ENCODE results near the gene APP.

APP gene

DNA sequence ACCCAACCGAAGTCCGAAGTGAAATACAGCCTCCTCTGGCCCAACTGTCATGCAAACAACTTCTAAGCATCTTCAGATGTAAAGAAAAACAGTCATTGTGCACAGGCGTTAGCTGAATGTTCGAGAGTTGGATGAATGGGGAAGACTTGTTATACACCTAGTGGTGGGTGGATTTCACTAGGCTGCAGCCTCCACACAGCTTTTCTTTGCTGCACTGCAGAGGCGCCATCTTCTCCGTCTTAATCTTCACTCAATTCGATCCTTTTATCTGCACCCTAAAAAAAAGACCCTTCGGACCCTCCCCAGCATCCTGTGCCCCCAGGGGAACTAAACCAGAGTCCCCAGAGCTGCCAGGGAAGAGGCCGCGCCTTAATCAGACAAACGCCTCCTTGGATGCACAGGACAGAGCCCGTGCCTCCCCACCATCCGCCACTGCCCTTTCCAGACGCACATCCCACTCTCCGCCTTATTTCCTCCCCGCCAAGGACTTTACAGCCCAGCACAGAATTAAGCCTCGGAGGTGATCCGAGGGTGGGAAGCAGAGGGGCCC lies 1.4 kb downstream of the APP start:
- Histone ChIP-seq H3K9me3 (no peaks in the 10 kb centered on the region), H3K27me3 (no peaks in the 10 kb centered on the region), H3K36me3 (peaks cover 7% of the 10 kb centered on the region), H3K4me1 (peaks cover 6% of the 10 kb centered on the region), H3K4me3 (ENCODE audit: low read depth, low read length) (peak overlapping the region; percentile 94)
- TF ChIP-seq, protein P1, sequence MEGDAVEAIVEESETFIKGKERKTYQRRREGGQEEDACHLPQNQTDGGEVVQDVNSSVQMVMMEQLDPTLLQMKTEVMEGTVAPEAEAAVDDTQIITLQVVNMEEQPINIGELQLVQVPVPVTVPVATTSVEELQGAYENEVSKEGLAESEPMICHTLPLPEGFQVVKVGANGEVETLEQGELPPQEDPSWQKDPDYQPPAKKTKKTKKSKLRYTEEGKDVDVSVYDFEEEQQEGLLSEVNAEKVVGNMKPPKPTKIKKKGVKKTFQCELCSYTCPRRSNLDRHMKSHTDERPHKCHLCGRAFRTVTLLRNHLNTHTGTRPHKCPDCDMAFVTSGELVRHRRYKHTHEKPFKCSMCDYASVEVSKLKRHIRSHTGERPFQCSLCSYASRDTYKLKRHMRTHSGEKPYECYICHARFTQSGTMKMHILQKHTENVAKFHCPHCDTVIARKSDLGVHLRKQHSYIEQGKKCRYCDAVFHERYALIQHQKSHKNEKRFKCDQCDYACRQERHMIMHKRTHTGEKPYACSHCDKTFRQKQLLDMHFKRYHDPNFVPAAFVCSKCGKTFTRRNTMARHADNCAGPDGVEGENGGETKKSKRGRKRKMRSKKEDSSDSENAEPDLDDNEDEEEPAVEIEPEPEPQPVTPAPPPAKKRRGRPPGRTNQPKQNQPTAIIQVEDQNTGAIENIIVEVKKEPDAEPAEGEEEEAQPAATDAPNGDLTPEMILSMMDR (IDR thresholded peaks at IDR 0.05; ENCODE audit: low read depth, low read length), result peak; percentile 59
- DNase-seq, result peak; percentile 59

DNA sequence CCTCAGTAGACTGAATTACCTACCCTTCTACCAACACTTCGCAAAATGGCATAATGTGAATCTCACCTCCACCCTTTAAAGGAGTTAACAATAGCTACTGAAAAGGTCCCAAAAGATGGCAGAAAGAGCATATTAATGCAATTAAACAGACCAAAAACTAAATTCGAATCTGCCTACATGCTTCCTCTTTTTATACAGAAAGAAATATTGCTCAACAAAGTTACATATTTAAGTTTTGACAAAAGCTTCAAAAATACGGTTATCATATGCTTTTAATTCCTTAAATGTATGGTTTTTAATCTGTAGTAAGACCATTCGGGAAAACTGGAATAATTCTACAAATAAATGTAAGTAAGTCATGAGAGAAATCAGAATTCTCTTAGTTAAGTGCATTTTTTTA lies 2.2 kb downstream of the APP start:
- Histone ChIP-seq H3K27me3 (no peaks in the 10 kb centered on the region), H3K4me1 (peaks cover 9% of the 10 kb centered on the region), H3K4me3 (ENCODE audit: low read depth, low read length) (peak overlapping the region; percentile 94), H3K36me3 (peaks cover 7% of the 10 kb centered on the region), H3K9me3 (no peaks in the 10 kb centered on the region)
- DNase-seq, result no peak
- TF ChIP-seq, protein P1 (IDR thresholded peaks at IDR 0.05; ENCODE audit: low read depth, low read length), result no peak

DNA sequence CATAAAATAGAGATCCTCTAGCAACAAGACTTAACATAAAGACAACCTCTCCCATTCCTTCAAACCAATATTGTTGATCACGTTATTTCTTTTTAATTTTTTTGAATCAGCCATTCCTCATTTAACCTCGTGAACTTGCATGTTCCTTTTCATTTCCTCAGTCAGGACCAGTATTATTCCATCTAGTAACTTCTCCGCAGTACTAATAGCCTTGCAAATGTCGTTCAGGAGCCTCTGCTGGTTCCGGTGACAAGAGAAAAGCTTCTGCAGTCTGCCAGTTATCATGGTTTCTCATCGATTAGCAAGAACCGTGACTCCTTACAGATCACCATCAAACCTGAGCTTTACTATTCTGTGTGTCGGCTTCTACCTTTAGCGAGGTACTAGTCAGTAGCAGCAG lies 3.0 kb downstream of the APP start:
- no peaks in the 10 kb centered on the region for H3K27me3 ChIP-seq
- DNase-seq, result no peak
- peak overlapping the region; percentile 94 for H3K4me3 ChIP-seq (ENCODE audit: low read depth, low read length)
- no peaks in the 10 kb centered on the region for H3K9me3 ChIP-seq
- peaks cover 9% of the 10 kb centered on the region for H3K4me1 ChIP-seq
- TF ChIP-seq, protein P1 (IDR thresholded peaks at IDR 0.05; ENCODE audit: low read depth, low read length), result no peak
- peaks cover 7% of the 10 kb centered on the region for H3K36me3 ChIP-seq

DNA sequence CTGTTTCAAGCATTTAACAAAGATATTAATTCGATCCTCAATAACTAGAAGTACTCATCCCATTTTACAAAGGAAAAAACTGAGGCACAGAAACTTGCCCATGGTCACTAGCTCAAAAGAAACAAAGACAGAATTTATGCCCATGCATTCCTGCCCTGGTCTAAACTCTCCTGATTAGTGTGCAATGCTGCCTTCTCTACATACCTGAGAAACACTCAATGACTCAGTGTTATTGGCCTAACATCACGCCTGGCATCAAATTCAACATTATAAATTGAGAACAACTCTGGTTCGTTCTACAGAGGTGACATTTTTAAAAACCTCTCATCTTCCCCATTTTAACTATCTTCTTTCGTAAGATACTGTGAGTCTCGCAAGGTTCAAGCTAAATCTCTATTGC lies 5.2 kb downstream of the APP start:
- Histone ChIP-seq H3K36me3 (peaks cover 7% of the 10 kb centered on the region), H3K27me3 (no peaks in the 10 kb centered on the region), H3K4me1 (peaks cover 9% of the 10 kb centered on the region), H3K9me3 (no peaks in the 10 kb centered on the region), H3K4me3 (ENCODE audit: low read depth, low read length) (no peak overlapping the region)
- no peak for DNase-seq
- TF ChIP-seq, protein P1 (IDR thresholded peaks at IDR 0.05; ENCODE audit: low read depth, low read length), result no peak

DNA sequence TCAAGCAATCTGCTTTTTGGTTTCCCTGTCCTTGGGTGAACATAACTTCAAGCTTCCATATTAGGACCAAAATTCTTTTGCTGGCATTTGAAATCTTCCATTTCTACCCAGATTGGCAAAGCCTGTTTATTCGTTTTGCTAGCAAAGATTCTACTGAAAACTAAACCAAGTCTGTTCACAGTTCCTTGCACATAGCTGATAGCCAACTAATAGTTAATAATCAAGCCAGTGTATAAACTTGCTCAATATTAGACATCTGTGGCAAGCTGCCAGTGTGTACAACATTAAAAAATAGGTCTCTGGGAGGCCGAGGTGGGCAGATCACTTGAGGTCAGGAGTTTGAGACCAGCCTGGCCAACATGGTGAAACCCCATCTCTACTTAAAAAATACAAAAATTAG lies 6.3 kb downstream of the APP start:
- TF ChIP-seq, protein P1 (IDR thresholded peaks at IDR 0.05; ENCODE audit: low read depth, low read length), result no peak
- H3K4me1 ChIP-seq, result peaks cover 9% of the 10 kb centered on the region
- no peak for DNase-seq

DNA sequence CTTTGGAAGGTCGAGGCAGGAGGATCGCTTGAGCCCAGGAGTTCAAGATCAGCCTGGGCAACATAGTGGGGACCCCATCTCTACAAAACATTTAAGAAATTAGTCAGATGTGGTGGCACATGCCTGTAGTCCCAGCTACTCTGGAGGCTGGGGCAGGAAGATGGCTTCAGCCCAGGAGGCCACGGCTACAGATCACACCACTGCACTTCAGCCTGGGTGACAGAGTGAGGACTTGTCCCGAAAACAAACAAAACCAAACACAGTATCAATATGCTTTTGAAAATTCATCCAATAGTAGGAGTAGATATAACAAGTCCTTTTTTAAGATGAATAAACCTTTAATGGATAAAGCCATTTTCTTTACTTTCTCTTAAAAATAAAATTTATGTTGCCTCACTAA lies 8.5 kb downstream of the APP start:
- Histone ChIP-seq H3K4me1 (peaks cover 9% of the 10 kb centered on the region), H3K4me3 (ENCODE audit: low read depth, low read length) (no peak overlapping the region), H3K36me3 (peaks cover 2% of the 10 kb centered on the region; the same call in 1 of the 2 replicates), H3K9me3 (no peaks in the 10 kb centered on the region), H3K27me3 (no peaks in the 10 kb centered on the region)
- no peak for DNase-seq
- TF ChIP-seq, protein P1 (IDR thresholded peaks at IDR 0.05; ENCODE audit: low read depth, low read length), result no peak

More for the DNA sequence above, 6.3 kb downstream of the APP start:
- no peaks in the 10 kb centered on the region for H3K9me3 ChIP-seq
- no peaks in the 10 kb centered on the region for H3K27me3 ChIP-seq
- peaks cover 2% of the 10 kb centered on the region for H3K36me3 ChIP-seq
- no peak overlapping the region for H3K4me3 ChIP-seq (ENCODE audit: low read depth, low read length)
